Panc1 (cell line): ENCODE measurements around the gene MAML3. TPM values are rescaled to one million over a fixed set of nuclear protein-coding genes. Genes with fewer than 3 reads are reported as not detected.

Experiments used
- ATAC-seq: fragments of 200-7000 bp; cut with Tn5 transposase; 2 replicates; pipeline ENCODE4 v1.9.1; 2020; ENCODE audit warnings: mild to moderate bottlenecking, moderate library complexity
- BruUV-seq: library from RNA; stranded (reverse); fragments of 400-500 nt; replicated peaks from 2 replicates; lab custom pipeline; 2021; lab: Mats Ljungman, UMichigan
- CTCF ChIA-PET: fragments of 300-600 bp; sonication (Branson Sonifier 250); formaldehyde crosslinking; loops from one replicate; lab custom pipeline; 2022; ENCODE audit warnings: antibody characterized with exemption; lab: Charles Lee
- POLR2A ChIA-PET: fragments of 300-600 bp; sonication (Branson Sonifier 250); formaldehyde crosslinking; loops from one replicate; lab custom pipeline; 2022; ENCODE audit warnings: antibody characterized with exemption; lab: Charles Lee
- DNase-seq: peaks from one replicate; pipeline ENCODE4 v3.0.0-alpha.2; 2010; ENCODE audit warnings: low read depth, low spot score
- H3K27ac ChIP-seq: 2 replicates; pipeline ENCODE4 v1.5.1; 2011; ENCODE audit warnings: mild to moderate bottlenecking, low read length, inconsistent platforms
- H3K27me3 ChIP-seq: fragments of 200-500 bp; sonication (Bioruptor generic); 2 replicates; pipeline ENCODE4 v1.6.0; 2014; ENCODE audit warnings: low read length, inconsistent platforms; ENCODE audit not compliant: control insufficient read depth, insufficient read depth
- H3K36me3 ChIP-seq: fragments of 200-500 bp; sonication (Bioruptor generic); 2 replicates; pipeline ENCODE4 v1.5.1; 2014; ENCODE audit warnings: inconsistent platforms, mild to moderate bottlenecking, low read length, moderate library complexity; ENCODE audit not compliant: control insufficient read depth, insufficient read depth
- H3K4me1 ChIP-seq: 2 replicates; pipeline ENCODE4 v1.5.1; 2011; ENCODE audit warnings: inconsistent platforms, mild to moderate bottlenecking, low read length, moderate library complexity; ENCODE audit not compliant: control insufficient read depth, insufficient read depth
- H3K4me3 ChIP-seq, 2 experiments: 2 replicates each; pipeline ENCODE4 v1.5.1; 2011 to 2012; ENCODE audit warnings: low read depth in 2 of 2, low read length in 2 of 2, mild to moderate bottlenecking in 2 of 2, inconsistent platforms in 1 of 2, moderate library complexity in 1 of 2
- H3K9me3 ChIP-seq: fragments of 200-500 bp; sonication (Bioruptor generic); 2 replicates; pipeline ENCODE4 v1.5.1; 2014; ENCODE audit warnings: low read depth, mild to moderate bottlenecking, inconsistent platforms, low read length, moderate library complexity; ENCODE audit not compliant: control insufficient read depth, insufficient read depth
- CTCF ChIP-seq: fragments of 450-650 bp; IDR thresholded peaks from 2 replicates; pipeline ENCODE4 v1.5.1; 2017; ENCODE audit warnings: mild to moderate bottlenecking
- POLR2AphosphoS5 ChIP-seq: IDR thresholded peaks from 2 replicates; pipeline ENCODE4 v1.6.1; 2012; ENCODE audit warnings: mild to moderate bottlenecking, low read depth, low read length, moderate library complexity
- REST ChIP-seq, 2 experiments: IDR thresholded peaks; 2 replicates each; pipeline ENCODE4 v1.6.1; 2011 to 2012; ENCODE audit warnings: low read depth in 2 of 2, control low read depth in 1 of 2, low read length in 1 of 2, mild to moderate bottlenecking in 1 of 2, moderate library complexity in 1 of 2; ENCODE audit not compliant: insufficient read depth in 1 of 2
- SIN3A ChIP-seq: IDR thresholded peaks from 2 replicates; pipeline ENCODE4 v1.6.1; 2012; ENCODE audit warnings: low read depth, mild to moderate bottlenecking, low read length, moderate library complexity, borderline replicate concordance; ENCODE audit not compliant: insufficient read depth
- TCF7L2 ChIP-seq: IDR thresholded peaks from 2 replicates; pipeline ENCODE4 v1.6.1; 2011; ENCODE audit warnings: mild to moderate bottlenecking, low read depth, low read length, inconsistent platforms
- in situ Hi-C: cut with HindIII; loops from 2 replicates; pipeline ENCODE4 v1.10.0; 2016; ENCODE audit warnings: low sequenced_read_pairs, low pct_unique_long_range_greater_than_20kb
- intact Hi-C: fragments of 100-400 bp; cut with micrococcal nuclease; formaldehyde crosslinking; loops from one replicate; pipeline ENCODE4 v1.10.0; 2022; ENCODE audit not compliant: unreplicated experiment
- total RNA-seq: library from RNA; stranded (reverse); gene quantifications from one replicate; pipeline ENCODE4 v1.2.1, GENCODE V29; 2021; ENCODE audit not compliant: unreplicated experiment

Gene MAML3
- total RNA-seq, 1 experiment from 2014 or later = 7.7 TPM

DNA sequence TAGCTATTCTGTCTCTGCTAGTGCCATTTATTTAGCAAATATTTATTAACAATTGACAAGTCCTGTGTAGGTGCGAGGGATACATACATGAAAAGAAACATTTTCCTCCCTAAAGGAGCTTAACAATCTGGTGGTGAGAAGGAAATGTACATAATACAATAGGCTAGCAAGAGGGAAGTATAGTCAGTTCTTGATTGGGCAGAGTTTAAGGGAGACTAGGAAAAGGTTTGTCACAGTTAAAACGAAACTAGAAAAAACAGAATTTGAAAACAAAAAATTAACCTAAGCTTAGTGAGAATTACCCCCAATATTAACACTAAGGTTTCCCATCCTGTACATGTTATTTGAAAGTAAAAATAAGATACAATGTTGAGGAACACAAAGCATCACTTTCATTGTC lies 8.6 kb upstream of the MAML3 start:
- Histone ChIP-seq H3K27ac (no peak overlapping the region), H3K27me3 (no peaks in the 10 kb centered on the region), H3K4me3 (no peak overlapping the region), H3K4me1 (no peaks in the 10 kb centered on the region; the same call in 1 of the 2 replicates), H3K9me3 (no peaks in the 10 kb centered on the region), H3K36me3 (no peaks in the 10 kb centered on the region)
- ChIA-PET POLR2A (no interaction called here), CTCF (no interaction called here)
- ATAC-seq (no peak), DNase-seq (no peak)
- intact Hi-C loops = no loop called here
- in situ Hi-C loops = no loop called here
- TF ChIP-seq CTCF (no peak), TCF7L2 (no peak), SIN3A (no peak), REST (IDR thresholded peaks at IDR 0.05; ENCODE audit: insufficient read depth in 1 of 2, low read depth in 2 of 2, low read length in 1 of 2) (no peak), POLR2AphosphoS5 (no peak)
- BruUV-seq = no TSS peak

DNA sequence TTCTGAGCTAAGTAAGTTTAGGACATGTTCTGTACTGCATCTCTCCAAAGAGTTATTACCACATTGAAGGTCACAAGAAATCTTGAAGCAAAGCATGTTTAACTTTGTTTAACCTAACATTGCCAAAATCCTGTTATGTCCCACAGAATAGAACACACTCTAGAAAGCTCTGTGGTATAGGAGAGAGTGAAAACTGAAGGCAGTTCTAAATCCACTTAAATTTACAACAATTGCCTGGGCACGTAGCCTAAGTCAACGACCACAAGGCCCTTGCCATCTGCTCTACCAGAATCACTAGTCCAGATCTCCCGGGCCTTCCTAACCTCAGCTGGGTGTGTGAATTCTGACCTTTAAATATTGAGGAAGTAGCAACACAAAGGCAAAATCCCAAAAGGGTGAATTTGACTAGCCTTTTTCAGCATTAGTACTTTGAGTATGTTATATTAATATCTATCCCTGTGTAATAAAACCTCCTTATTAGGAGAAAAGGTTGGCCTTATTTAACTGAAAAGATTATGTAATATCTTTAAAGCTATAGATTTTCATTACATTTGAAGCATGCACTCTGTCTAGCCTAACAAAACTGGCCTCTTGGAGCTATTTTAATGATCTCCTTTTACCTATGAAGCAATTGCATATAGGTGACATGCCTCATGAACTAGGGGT lies 4.5 kb upstream of the MAML3 start:
- POLR2A ChIA-PET = no interaction called here
- in situ Hi-C loops = no loop called here
- intact Hi-C loops = loop anchor here (10.0 kb wide), 1 partner anchor 424 kb away; no protein-coding TSS in a partner anchor
- Histone ChIP-seq H3K4me3 (no peak overlapping the region), H3K36me3 (no peaks in the 10 kb centered on the region), H3K27me3 (no peaks in the 10 kb centered on the region), H3K27ac (no peak overlapping the region), H3K4me1 (peaks cover 4% of the 10 kb centered on the region; the same call in 1 of the 2 replicates), H3K9me3 (no peaks in the 10 kb centered on the region)
- CTCF ChIA-PET = interaction anchor here (0.6 kb wide), 1 partner anchor 65 kb away, joined by 5 read pairs; no protein-coding TSS in a partner anchor
- no peak for TF ChIP-seq TCF7L2
- no peak for TF ChIP-seq CTCF
- no peak for TF ChIP-seq POLR2AphosphoS5
- no peak for TF ChIP-seq REST (IDR thresholded peaks at IDR 0.05; ENCODE audit: insufficient read depth in 1 of 2, low read depth in 2 of 2, low read length in 1 of 2)
- TF ChIP-seq SIN3A = no peak
- ATAC-seq (no peak), DNase-seq (no peak)
- BruUV-seq = no TSS peak
